Stimulated activated CD8-positive, alpha-beta memory T cell treated with anti-CD3 and anti-CD28 coated beads, Interleukin-7, amount 100 ng/mL, for 4 hours (primary cell): Measurements from ENCODE around the gene WNT2B.
A peak's percentile ranks its signal among the peaks of the same experiment; 100 is the strongest.
"Not testable (repeated sequence)": the region's sequence is repeated elsewhere in the genome, so short reads cannot be mapped to it uniquely, and the experiment has no call there.

Experiments used
- DNase-seq, 2 donors: peaks; one replicate each; pipeline ENCODE4 v3.0.0-alpha.2; 2020; ENCODE audit warnings: low read depth in 2 of 2

The WNT2B gene

GRCh38 chr1:112508278-112509004 lies at the start of gene WNT2B:
WNT2B (plus strand) TSS chr1:112508965; CDS start chr1:112509263, 298 bp downstream.
- DNase-seq, result peak in 1 of 2 donors; percentile 39

GRCh38 chr1:112460615-112461014 lies 48.1 kb upstream of the WNT2B start:
- no peak for DNase-seq

GRCh38 chr1:112461200-112461871 lies 47.4 kb upstream of the WNT2B start:
- DNase-seq, result no peak

GRCh38 chr1:112462953-112463279 lies 45.8 kb upstream of the WNT2B start:
- no peak for DNase-seq

GRCh38 chr1:112464501-112464900 lies 44.3 kb upstream of the WNT2B start:
- DNase-seq, result no peak

GRCh38 chr1:112465122-112465521 lies 43.6 kb upstream of the WNT2B start:
- DNase-seq, result no peak

GRCh38 chr1:112466078-112466660 lies 42.6 kb upstream of the WNT2B start:
- DNase-seq, result peak; percentile 74 to 75

- not testable (repeated sequence) for DNase-seq
Observed at GRCh38 chr1:112470324-112470723, 38.4 kb upstream of the WNT2B start.

- DNase-seq, result no peak
Observed at GRCh38 chr1:112470966-112471365, 37.8 kb upstream of the WNT2B start.

- DNase-seq, result no peak
Observed at GRCh38 chr1:112472142-112472541, 36.6 kb upstream of the WNT2B start.

- no peak for DNase-seq
Observed at GRCh38 chr1:112477550-112477949, 31.2 kb upstream of the WNT2B start.

GRCh38 chr1:112478314-112478713 lies 30.5 kb upstream of the WNT2B start:
- DNase-seq, result no peak

GRCh38 chr1:112486063-112486462 lies 22.7 kb upstream of the WNT2B start:
- DNase-seq, result not testable (repeated sequence)

- not testable (repeated sequence) for DNase-seq
Observed at GRCh38 chr1:112487686-112488085, 21.1 kb upstream of the WNT2B start.

GRCh38 chr1:112488141-112488540 lies 20.6 kb upstream of the WNT2B start:
- no peak for DNase-seq

GRCh38 chr1:112492076-112492475 lies 16.7 kb upstream of the WNT2B start:
- no peak for DNase-seq

GRCh38 chr1:112493351-112493750 lies 15.4 kb upstream of the WNT2B start:
- DNase-seq, result no peak

GRCh38 chr1:112496290-112496689 lies 12.5 kb upstream of the WNT2B start:
- DNase-seq, result no peak

GRCh38 chr1:112501810-112502641 lies 6.7 kb upstream of the WNT2B start:
- DNase-seq, result peak in 1 of 2 donors; percentile 41

GRCh38 chr1:112502826-112503225 lies 5.9 kb upstream of the WNT2B start:
- DNase-seq, result no peak

GRCh38 chr1:112504001-112504660 lies 4.6 kb upstream of the WNT2B start:
- DNase-seq, result no peak
